Keratinocyte (primary cell): ENCODE measurements around the gene CHAF1A.

Experiments used
- CTCF ChIP-seq, 3 experiments: IDR thresholded peaks in 1 of 3; conservative IDR thresholded peaks in 1 of 3; optimal IDR thresholded peaks in 1 of 3; 2 replicates in 2 of 3; 3 replicates in 1 of 3; pipeline versions ENCODE3 to v1.5.1; 2011; ENCODE audit warnings: low read length in 3 of 3, mild to moderate bottlenecking in 3 of 3, moderate library complexity in 2 of 3, control low read depth in 1 of 3, inconsistent platforms in 1 of 3; ENCODE audit not compliant: insufficient read depth in 2 of 3; ENCODE audit errors: extremely low read depth in 1 of 3
- EZH2 ChIP-seq: IDR thresholded peaks from one replicate; pipeline ENCODE4 v1.6.1; 2012; ENCODE audit warnings: inconsistent platforms, mild to moderate bottlenecking, low read length, moderate library complexity

GRCh38 chr19:4399812-4400134 lies 2.7 kb upstream of the CHAF1A start:
- TF ChIP-seq CTCF (optimal IDR thresholded peaks at IDR 0.05 in 1 of 3, IDR thresholded peaks at IDR 0.05 in 1 of 3, conservative IDR thresholded peaks at IDR 0.05 in 1 of 3; ENCODE audit: extremely low read depth in 1 of 3, insufficient read depth in 2 of 3, low read length in 3 of 3) (no peak), EZH2 (no peak)
